ENCODE data around the gene ABL2. TPM values are rescaled to one million over a fixed set of nuclear protein-coding genes. Genes with fewer than 3 reads are reported as not detected.

ABL2 gene
- total RNA-seq, 1 experiment from 2014 or later = 7.9 TPM

GRCh38 chr1:179168536-179168935 lies 60.9 kb downstream of the ABL2 start:
- no peaks in the 10 kb centered on the region for H3K36me3 ChIP-seq (replicated peaks; ENCODE audit: control insufficient read depth, insufficient read depth, low read length)
- H3K27me3 ChIP-seq (ENCODE audit: control insufficient read depth, insufficient read depth, low read length) = no peaks in the 10 kb centered on the region
- no peak for DNase-seq
- no peak overlapping the region for H3K4me3 ChIP-seq (ENCODE audit: insufficient read depth, low read depth, low read length)

GRCh38 chr1:179167955-179168354 lies 61.5 kb downstream of the ABL2 start:
- no peak for DNase-seq
- Histone ChIP-seq H3K36me3 (replicated peaks; ENCODE audit: control insufficient read depth, insufficient read depth, low read length) (no peaks in the 10 kb centered on the region), H3K4me3 (ENCODE audit: insufficient read depth, low read depth, low read length) (no peak overlapping the region), H3K27me3 (ENCODE audit: control insufficient read depth, insufficient read depth, low read length) (no peaks in the 10 kb centered on the region)

GRCh38 chr1:179167418-179167777 lies 62.1 kb downstream of the ABL2 start:
- H3K4me3 ChIP-seq (ENCODE audit: insufficient read depth, low read depth, low read length) = no peak overlapping the region
- H3K27me3 ChIP-seq (ENCODE audit: control insufficient read depth, insufficient read depth, low read length) = no peaks in the 10 kb centered on the region

GRCh38 chr1:179166663-179167417 lies 62.6 kb downstream of the ABL2 start:
- DNase-seq = no peak
- Histone ChIP-seq H3K27me3 (ENCODE audit: control insufficient read depth, insufficient read depth, low read length) (no peaks in the 10 kb centered on the region), H3K4me3 (ENCODE audit: insufficient read depth, low read depth, low read length) (no peak overlapping the region), H3K36me3 (replicated peaks; ENCODE audit: control insufficient read depth, insufficient read depth, low read length) (no peaks in the 10 kb centered on the region)

More at GRCh38 chr1:179167418-179167777, 62.1 kb downstream of the ABL2 start:
- no peak for DNase-seq
- no peaks in the 10 kb centered on the region for H3K36me3 ChIP-seq (replicated peaks; ENCODE audit: control insufficient read depth, insufficient read depth, low read length)

GRCh38 chr1:179164494-179164893 lies 65.0 kb downstream of the ABL2 start:
- Histone ChIP-seq H3K4me3 (ENCODE audit: insufficient read depth, low read depth, low read length) (no peak overlapping the region), H3K27me3 (ENCODE audit: control insufficient read depth, insufficient read depth, low read length) (no peaks in the 10 kb centered on the region)
- peak; percentile 17 for DNase-seq

GRCh38 chr1:179156708-179157107 lies 72.8 kb downstream of the ABL2 start:
- no peaks in the 10 kb centered on the region for H3K36me3 ChIP-seq (replicated peaks; ENCODE audit: control insufficient read depth, insufficient read depth, low read length)
- no peak for DNase-seq
- H3K4me3 ChIP-seq (ENCODE audit: insufficient read depth, low read depth, low read length) = no peak overlapping the region
- no peaks in the 10 kb centered on the region for H3K27me3 ChIP-seq (ENCODE audit: control insufficient read depth, insufficient read depth, low read length)

More at GRCh38 chr1:179164494-179164893, 65.0 kb downstream of the ABL2 start:
- no peaks in the 10 kb centered on the region for H3K36me3 ChIP-seq (replicated peaks; ENCODE audit: control insufficient read depth, insufficient read depth, low read length)

- Histone ChIP-seq H3K36me3 (replicated peaks; ENCODE audit: control insufficient read depth, insufficient read depth, low read length) (no peaks in the 10 kb centered on the region), H3K27me3 (ENCODE audit: control insufficient read depth, insufficient read depth, low read length) (no peaks in the 10 kb centered on the region), H3K4me3 (ENCODE audit: insufficient read depth, low read depth, low read length) (no peak overlapping the region)
- DNase-seq = no peak
These were observed 73.5 kb downstream of the ABL2 start for GRCh38 chr1:179156026-179156425.

GRCh38 chr1:179155615-179156014 lies 73.9 kb downstream of the ABL2 start:
- Histone ChIP-seq H3K4me3 (ENCODE audit: insufficient read depth, low read depth, low read length) (no peak overlapping the region), H3K27me3 (ENCODE audit: control insufficient read depth, insufficient read depth, low read length) (no peaks in the 10 kb centered on the region), H3K36me3 (replicated peaks; ENCODE audit: control insufficient read depth, insufficient read depth, low read length) (no peaks in the 10 kb centered on the region)
- DNase-seq = no peak

GRCh38 chr1:179154437-179154836 lies 75.0 kb downstream of the ABL2 start:
- Histone ChIP-seq H3K27me3 (ENCODE audit: control insufficient read depth, insufficient read depth, low read length) (no peaks in the 10 kb centered on the region), H3K4me3 (ENCODE audit: insufficient read depth, low read depth, low read length) (no peak overlapping the region), H3K36me3 (replicated peaks; ENCODE audit: control insufficient read depth, insufficient read depth, low read length) (no peaks in the 10 kb centered on the region)

GRCh38 chr1:179153217-179153616 lies 76.3 kb downstream of the ABL2 start:
- H3K27me3 ChIP-seq (ENCODE audit: control insufficient read depth, insufficient read depth, low read length) = no peaks in the 10 kb centered on the region
- no peaks in the 10 kb centered on the region for H3K36me3 ChIP-seq (replicated peaks; ENCODE audit: control insufficient read depth, insufficient read depth, low read length)
- no peak for DNase-seq
- no peak overlapping the region for H3K4me3 ChIP-seq (ENCODE audit: insufficient read depth, low read depth, low read length)

More at GRCh38 chr1:179154437-179154836, 75.0 kb downstream of the ABL2 start:
- no peak for DNase-seq

- Histone ChIP-seq H3K36me3 (replicated peaks; ENCODE audit: control insufficient read depth, insufficient read depth, low read length) (no peaks in the 10 kb centered on the region), H3K27me3 (ENCODE audit: control insufficient read depth, insufficient read depth, low read length) (no peaks in the 10 kb centered on the region), H3K4me3 (ENCODE audit: insufficient read depth, low read depth, low read length) (no peak overlapping the region)
- DNase-seq = no peak
These were observed 77.4 kb downstream of the ABL2 start for GRCh38 chr1:179151908-179152682.

- DNase-seq = no peak
- Histone ChIP-seq H3K27me3 (ENCODE audit: control insufficient read depth, insufficient read depth, low read length) (no peaks in the 10 kb centered on the region), H3K36me3 (replicated peaks; ENCODE audit: control insufficient read depth, insufficient read depth, low read length) (no peaks in the 10 kb centered on the region), H3K4me3 (ENCODE audit: insufficient read depth, low read depth, low read length) (no peak overlapping the region)
These were observed 82.6 kb downstream of the ABL2 start for GRCh38 chr1:179146911-179147310.

- no peak for DNase-seq
- Histone ChIP-seq H3K4me3 (ENCODE audit: insufficient read depth, low read depth, low read length) (no peak overlapping the region), H3K36me3 (replicated peaks; ENCODE audit: control insufficient read depth, insufficient read depth, low read length) (no peaks in the 10 kb centered on the region), H3K27me3 (ENCODE audit: control insufficient read depth, insufficient read depth, low read length) (no peaks in the 10 kb centered on the region)
These were observed 83.0 kb downstream of the ABL2 start for GRCh38 chr1:179146476-179146875.

GRCh38 chr1:179145521-179145920 lies 84.0 kb downstream of the ABL2 start:
- Histone ChIP-seq H3K27me3 (ENCODE audit: control insufficient read depth, insufficient read depth, low read length) (no peaks in the 10 kb centered on the region), H3K36me3 (replicated peaks; ENCODE audit: control insufficient read depth, insufficient read depth, low read length) (no peaks in the 10 kb centered on the region), H3K4me3 (ENCODE audit: insufficient read depth, low read depth, low read length) (no peak overlapping the region)
- no peak for DNase-seq

- Histone ChIP-seq H3K36me3 (replicated peaks; ENCODE audit: control insufficient read depth, insufficient read depth, low read length) (no peaks in the 10 kb centered on the region), H3K27me3 (ENCODE audit: control insufficient read depth, insufficient read depth, low read length) (no peaks in the 10 kb centered on the region), H3K4me3 (ENCODE audit: insufficient read depth, low read depth, low read length) (no peak overlapping the region)
- no peak for DNase-seq
These were observed 84.9 kb downstream of the ABL2 start for GRCh38 chr1:179144626-179145025.
